Endometrial microvascular endothelial cells (primary cell): ENCODE data around the gene R3HCC1L. TPM values are rescaled to one million over a fixed set of nuclear protein-coding genes. Genes with fewer than 3 reads are reported as not detected.

Experiments
- in situ Hi-C: cut with HindIII; loops from 2 replicates; pipeline ENCODE4 v1.10.0; 2017; ENCODE audit warnings: low sequenced_read_pairs, low pct_unique_long_range_greater_than_20kb; ENCODE audit errors: inconsistent ontology term
- total RNA-seq: library from RNA; depleted of rRNA; stranded (reverse); fragments of >200 nt; gene quantifications from one replicate; pipeline ENCODE4 v1.2.3, GENCODE V29; 2015; ENCODE audit errors: inconsistent ontology term

The R3HCC1L gene
- total RNA-seq, 1 donor from 2014 or later, result 9.6 TPM

- in situ Hi-C loops, result no loop called here
Measured at GRCh38 chr10:98267069-98267893, 132.8 kb downstream of the R3HCC1L start.

- in situ Hi-C loops, result no loop called here
Measured at GRCh38 chr10:98267894-98268693, 133.6 kb downstream of the R3HCC1L start, which contains the start of gene LOXL4. LOXL4 (minus strand) TSS chr10:98268194; CDS start chr10:98263019, 5,175 bp downstream.

GRCh38 chr10:98268694-98269431, 134.4 kb downstream of the R3HCC1L start:
- in situ Hi-C loops, result no loop called here

GRCh38 chr10:98269435-98269912, 135.0 kb downstream of the R3HCC1L start:
- in situ Hi-C loops, result no loop called here

GRCh38 chr10:98270073-98270740, 135.8 kb downstream of the R3HCC1L start:
- in situ Hi-C loops, result no loop called here

GRCh38 chr10:98270786-98271185, 136.3 kb downstream of the R3HCC1L start:
- in situ Hi-C loops, result no loop called here

- in situ Hi-C loops, result no loop called here
Measured at GRCh38 chr10:98272245-98272644, 137.8 kb downstream of the R3HCC1L start.

GRCh38 chr10:98272656-98273055, 138.2 kb downstream of the R3HCC1L start:
- in situ Hi-C loops, result no loop called here

- in situ Hi-C loops, result no loop called here
Measured at GRCh38 chr10:98273057-98273850, 138.8 kb downstream of the R3HCC1L start.

GRCh38 chr10:98274562-98274961, 140.1 kb downstream of the R3HCC1L start:
- in situ Hi-C loops, result no loop called here

GRCh38 chr10:98276311-98276710, 141.9 kb downstream of the R3HCC1L start:
- in situ Hi-C loops, result no loop called here

GRCh38 chr10:98285416-98285815, 151.0 kb downstream of the R3HCC1L start:
- in situ Hi-C loops, result no loop called here

- in situ Hi-C loops, result no loop called here
Measured at GRCh38 chr10:98286419-98286818, 152.0 kb downstream of the R3HCC1L start.

- in situ Hi-C loops, result no loop called here
Measured at GRCh38 chr10:98287321-98287720, 152.9 kb downstream of the R3HCC1L start.

- in situ Hi-C loops, result no loop called here
Measured at GRCh38 chr10:98289802-98290209, 155.3 kb downstream of the R3HCC1L start.

- in situ Hi-C loops, result no loop called here
Measured at GRCh38 chr10:98292971-98293370, 158.5 kb downstream of the R3HCC1L start.

GRCh38 chr10:98293550-98294269, 159.3 kb downstream of the R3HCC1L start:
- in situ Hi-C loops, result no loop called here
